Mesenteric fat pad (tissue), 1 donor: Measurements from ENCODE around the gene TLK2. TPM values are rescaled to one million over a fixed set of nuclear protein-coding genes. Genes with fewer than 3 reads are reported as not detected.

Experiments
- DNase-seq: peaks from one replicate; pipeline ENCODE4 v3.0.0-alpha.2; 2020; ENCODE audit warnings: low spot score
- total RNA-seq: library from RNA; stranded (reverse); fragmentation: NEBNext Ultra II Directional; extraction: Animal tissue kit (Norgen Biotek cat#: 25700); gene quantifications from one replicate; pipeline ENCODE4 v1.2.1, GENCODE V29; 2021
- donor health status: DM: yes; HTN: yes; CAD: no.

TLK2 gene
- total RNA-seq, 1 donor from 2014 or later, result 44.5 TPM

DNA sequence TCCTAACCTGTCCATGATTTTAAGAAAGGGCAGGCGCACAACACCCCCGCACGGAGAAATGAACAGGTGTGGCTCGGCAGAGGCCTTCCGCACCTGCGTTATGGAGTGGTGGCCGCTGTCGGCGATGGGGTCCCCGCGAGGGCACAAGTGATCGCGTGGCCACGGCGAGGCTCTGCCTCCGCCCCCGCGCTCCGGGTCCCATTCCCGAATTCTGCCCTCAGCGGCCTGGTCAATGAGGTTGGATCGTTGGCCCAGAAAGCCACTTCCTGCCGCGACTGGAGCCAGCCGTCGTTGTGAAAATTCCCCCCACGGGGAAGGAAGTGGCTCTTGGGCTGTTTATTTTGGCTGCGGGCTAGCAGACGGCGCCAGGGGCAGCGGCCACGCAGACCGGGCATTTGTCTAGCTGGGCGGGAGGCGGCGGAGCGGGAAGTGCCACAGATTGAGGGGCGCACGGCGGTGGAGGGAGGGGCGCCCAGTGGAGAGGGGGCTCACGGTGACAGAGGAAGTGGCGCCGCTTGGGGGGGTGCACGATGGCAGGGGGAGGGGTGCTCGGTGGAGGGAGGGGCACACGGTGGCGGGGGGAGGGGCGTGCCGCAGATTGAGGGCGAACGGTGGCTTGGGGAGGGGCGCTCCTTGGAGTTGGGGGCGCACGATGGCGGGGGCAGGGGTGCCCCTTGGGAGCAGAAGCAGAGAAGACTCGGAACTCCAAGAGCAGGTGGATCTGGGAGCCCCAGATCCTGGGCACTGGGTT lies 173.8 kb downstream of the TLK2 start:
- DNase-seq, result peak; percentile 91

DNA sequence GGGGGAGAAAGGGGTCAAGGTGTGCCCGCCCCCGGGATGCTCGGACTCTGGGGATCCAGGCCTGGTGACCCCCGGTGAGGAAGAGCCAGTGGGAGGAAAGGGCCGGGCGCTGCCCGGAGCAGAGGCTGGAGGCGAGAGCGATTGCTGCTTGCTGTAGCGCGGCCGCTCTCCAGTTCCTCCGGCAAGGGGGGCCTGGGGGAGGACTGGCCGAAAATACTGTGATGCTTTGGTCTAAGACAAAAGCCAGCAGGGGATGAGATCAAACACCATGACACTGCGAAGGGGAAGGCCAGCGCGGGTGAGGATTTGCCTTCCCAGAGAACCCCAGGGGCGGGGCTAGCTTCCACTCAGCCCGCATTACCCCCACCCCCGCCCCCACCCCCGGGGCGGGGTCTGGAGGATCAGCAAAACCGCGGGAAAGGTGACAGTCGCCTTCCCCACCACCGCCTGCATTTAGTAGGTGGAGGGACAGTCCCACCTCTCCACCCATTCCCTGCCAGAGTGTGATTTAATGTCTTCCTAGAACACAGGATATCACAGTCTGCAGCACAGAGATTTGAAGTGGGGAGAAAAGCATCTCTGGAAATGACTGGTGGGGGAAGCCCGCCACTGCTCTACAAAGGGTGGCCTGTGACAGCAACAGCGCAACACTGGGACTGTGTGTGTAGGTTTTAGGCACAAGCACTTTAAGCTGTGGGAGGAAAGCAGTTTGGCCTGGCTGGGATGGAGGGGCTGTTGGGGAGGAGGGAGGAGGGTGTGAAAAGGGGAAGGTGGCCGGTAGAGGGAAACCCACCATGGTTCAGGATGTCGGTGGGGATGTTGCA lies 174.6 kb downstream of the TLK2 start:
- peak; percentile 89 for DNase-seq

DNA sequence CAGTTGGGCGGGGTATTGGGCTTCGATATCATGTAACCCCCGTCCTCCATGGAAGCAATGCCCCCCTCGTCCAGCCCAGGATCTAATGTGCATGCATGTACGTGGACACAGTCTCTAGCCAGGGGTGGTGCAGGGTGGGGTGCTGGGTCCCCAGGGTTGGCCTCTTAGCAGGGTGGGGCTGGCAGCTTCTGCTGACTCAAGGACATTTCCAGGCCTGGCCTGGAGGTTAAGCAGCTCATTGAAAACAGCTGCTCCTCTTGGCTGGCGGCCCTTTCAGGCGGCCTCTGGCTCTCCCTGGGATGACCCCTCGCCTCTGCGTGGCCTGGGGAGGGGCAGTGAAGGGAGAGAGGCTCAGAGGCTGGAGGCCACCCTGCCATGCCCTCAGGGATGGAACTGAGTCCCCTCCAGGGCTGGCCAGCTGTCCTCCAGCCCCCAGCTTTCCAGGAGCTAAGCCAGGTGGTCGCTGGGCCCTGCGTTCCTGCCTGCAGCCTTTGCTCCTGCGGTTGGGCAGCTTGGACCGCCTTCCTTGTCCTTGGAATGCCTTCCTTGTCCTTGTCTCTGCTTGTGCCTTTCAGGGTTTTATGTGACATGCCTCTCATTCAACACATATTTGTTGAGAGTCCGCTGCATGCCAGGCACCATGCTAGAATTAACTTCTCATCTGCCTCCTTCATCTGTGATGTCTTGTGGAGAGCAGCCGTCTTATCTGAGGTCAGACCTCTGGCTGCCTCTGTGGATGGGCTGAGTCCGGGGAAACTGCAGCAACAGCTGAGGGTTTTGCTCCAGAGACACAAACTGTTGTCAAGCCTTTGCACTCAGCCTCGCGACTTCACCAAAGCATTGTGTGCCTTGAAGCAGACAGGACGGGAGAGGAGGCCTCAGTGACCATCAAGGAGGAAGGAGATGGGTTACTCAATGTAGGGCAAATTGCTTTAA lies 175.5 kb downstream of the TLK2 start:
- DNase-seq, result peak; percentile 89

DNA sequence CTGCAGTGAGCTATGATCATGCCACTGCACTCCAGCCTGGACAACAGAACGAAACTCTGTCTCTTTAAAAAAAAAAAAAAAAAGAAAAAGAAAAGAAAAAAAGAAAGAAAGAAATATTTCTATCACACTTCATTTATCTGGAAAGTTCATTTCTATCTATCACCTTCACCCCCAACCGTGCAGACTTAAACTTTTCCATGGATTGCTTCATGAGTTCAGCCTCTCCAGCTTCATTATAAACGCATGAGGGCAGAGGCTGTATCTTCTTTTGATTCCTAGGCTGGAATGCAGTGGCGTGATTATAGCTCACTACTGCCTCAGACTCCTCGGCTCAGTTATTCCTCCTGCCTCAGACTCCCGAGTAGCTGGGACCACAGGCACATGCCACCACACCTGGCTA lies 177.0 kb downstream of the TLK2 start:
- no peak for DNase-seq

DNA sequence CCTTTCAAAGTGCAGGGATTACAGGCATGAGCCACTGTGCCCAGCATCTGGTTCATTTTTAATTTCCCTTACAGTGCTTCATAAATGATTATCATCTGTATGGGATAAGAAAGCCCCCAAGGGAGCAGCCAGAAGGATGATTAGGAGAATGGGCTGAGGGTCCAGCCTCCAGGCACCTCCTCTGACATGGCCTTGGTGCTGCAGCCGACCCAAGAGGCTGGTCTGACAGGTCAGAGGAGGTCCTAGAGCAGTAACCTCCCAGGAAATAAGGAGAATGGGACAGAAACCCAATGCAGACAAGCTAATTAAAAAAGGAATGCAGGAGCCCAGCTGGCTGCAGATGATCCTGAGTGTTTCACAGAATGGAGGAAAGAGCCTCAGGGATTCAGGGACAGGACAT lies 177.8 kb downstream of the TLK2 start:
- DNase-seq, result no peak

DNA sequence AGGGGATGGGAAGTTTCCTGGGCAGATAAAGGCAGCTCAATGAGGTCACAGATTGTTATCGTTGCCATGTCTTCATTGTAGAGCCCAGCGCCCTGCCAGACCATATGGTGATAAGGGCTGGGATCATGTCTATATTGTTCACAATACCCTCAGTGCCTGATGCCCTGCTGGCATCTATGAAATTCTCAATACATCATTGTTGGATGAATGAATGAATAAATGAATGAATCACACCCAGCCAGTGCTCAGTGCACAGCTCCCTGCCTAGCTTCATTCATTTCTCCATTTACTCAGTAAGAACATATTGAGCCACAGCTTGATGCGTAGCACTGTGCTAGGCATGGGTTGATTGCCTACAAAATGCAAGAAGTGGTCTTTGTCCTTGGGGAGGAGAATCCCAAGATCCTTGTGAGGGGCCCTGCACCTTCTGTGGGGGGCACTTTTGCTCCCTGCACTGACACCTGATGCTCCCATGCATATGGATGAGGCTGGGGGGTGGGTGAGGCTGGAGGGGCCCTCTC lies 178.6 kb downstream of the TLK2 start:
- no peak for DNase-seq

DNA sequence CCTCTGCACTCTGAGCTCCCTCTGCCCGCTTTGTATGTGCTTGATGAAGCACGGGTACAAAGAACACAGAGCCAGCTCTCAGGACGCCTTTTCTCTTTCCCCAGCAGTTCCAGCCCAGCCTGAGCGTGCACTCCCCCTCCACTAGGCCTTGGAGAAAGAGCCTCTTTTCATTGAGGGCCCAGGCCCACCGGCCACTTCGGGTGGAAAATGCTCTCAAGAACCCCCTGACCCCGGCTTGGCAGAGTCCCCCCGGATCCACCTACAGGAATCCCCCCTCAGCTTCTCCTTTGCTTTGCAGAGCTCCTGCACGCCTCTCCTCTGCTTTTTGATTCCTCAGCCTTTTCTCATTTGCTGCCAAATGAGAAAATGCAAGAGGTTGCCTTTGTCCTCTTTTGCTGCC lies 179.1 kb downstream of the TLK2 start:
- no peak for DNase-seq

DNA sequence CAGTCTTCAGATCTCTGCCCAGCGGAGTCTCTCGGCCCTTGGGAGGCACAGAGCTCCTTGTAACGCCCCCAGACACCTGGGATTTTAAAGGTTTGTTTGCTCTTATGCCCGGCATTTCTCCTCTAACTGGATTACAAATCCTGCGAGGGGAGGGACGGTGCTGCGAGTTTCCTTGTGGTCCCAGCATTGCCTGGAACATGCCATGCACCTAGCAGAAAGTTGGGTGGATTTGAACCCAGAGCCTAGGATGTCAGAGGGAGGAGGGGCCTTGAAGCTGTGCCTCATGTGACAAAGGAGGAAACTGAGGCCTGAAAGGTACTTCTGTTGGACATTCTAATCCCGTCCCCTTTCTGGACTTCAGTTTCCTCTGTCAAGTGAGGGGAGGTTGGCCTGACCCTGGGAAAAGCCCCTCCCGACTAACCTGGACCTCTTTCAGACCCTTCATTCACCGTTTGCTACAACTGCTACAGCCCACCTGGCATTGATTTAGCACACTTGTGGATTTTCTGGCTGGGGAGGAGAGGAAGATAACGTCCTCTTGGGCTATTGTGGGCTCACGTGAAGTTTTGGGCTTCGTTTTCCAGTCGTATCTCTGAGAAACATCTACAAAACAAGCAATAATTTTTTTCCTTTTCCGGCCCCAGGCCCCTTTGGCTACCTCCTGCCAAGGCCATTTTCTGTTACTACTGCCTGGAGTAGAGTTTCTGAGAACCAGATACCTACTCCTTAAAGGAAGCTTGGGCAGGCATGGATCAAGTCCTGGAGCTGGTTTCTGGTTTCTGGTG lies 179.7 kb downstream of the TLK2 start:
- DNase-seq, result no peak

DNA sequence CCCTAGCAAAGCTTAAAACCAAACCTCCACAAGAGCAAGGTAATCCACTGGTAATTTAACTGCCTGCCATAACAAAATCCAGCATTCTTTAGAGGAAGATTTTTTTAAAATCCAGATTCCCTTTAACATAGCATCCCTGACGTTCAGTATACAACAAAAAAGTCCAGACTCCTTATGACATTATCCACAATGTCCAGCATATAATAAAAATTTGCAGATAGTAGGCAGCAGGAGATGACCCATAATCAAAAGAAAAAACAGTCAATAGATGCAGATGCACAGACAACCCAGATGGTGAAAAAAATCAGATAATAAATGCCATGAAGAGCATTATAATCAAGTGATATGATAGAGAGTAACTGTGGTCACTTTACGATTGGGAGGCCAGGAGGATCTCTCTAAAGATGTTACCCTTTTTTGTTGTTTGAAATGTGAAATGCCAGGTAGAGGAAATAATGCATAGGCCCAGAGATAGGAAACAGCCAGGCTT lies 182.0 kb downstream of the TLK2 start:
- DNase-seq, result no peak

DNA sequence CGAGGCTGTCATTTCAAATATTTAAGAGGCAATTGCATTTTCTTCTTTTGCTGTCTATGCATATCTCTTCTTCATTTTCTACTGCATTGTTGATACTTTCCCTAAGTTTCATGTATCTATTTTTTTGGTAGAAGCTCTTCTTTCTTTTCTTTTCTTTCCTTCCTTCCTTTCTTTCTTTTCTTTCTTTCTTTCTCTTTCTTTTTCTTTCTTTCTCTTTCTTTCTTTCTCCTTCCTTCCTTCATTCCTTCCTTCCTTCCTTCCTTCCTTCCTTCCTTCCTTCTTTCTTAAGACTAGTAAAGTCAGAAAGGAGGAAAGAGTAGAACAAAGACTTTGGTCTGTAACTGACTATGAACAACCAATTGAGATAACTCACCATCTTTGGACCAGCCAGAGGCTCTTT lies 182.7 kb downstream of the TLK2 start:
- no peak for DNase-seq

DNA sequence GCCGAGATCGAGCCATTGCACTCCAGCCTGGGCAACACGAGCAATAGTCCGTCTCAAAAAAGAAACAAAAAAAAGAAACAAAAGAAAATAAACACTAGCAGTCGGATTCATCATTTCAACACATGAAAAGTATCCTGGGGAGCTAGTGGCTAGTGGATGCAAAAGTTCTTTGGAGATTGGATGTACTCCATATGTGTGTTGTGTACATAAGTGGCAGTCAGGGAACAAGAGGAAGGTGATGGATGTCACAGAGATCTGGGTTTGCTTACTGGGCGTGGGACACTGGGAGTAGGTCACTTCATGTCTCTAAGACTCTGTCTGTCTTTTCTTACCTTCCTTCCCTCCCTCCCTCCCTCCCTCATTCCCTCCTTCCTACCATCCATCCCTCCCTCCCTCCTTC lies 184.2 kb downstream of the TLK2 start:
- no peak for DNase-seq

Other genes starting within 250 kb of the TLK2 start
- not detected for gene EFCAB3, start 98.3 kb upstream of the TLK2 start, total RNA-seq
- 17.4 TPM for gene METTL2A, start 54.9 kb upstream of the TLK2 start, total RNA-seq
- gene MRC2, start 148.8 kb downstream of the TLK2 start, total RNA-seq, result 46.1 TPM